ENCODE data around the gene MRPS5.
A peak's percentile ranks its signal among the peaks of the same experiment; 100 is the strongest.

The MRPS5 gene

GRCh38 chr2:95058989-95059641 is 62.5 kb downstream of the MRPS5 start:
- DNase-seq = no peak

- DNase-seq = no peak
These were observed 63.1 kb downstream of the MRPS5 start for GRCh38 chr2:95058466-95058988.

GRCh38 chr2:95057535-95058370 is 63.9 kb downstream of the MRPS5 start:
- DNase-seq = no peak

- no peak for DNase-seq
These were observed 64.8 kb downstream of the MRPS5 start for GRCh38 chr2:95056461-95057459.

- DNase-seq = no peak
These were observed 65.6 kb downstream of the MRPS5 start for GRCh38 chr2:95056044-95056443.

GRCh38 chr2:95055262-95055661 is 66.3 kb downstream of the MRPS5 start:
- DNase-seq = no peak

- DNase-seq = no peak
These were observed 67.6 kb downstream of the MRPS5 start for GRCh38 chr2:95054016-95054415.

GRCh38 chr2:95053543-95053942 is 68.1 kb downstream of the MRPS5 start:
- no peak for DNase-seq

GRCh38 chr2:95052804-95053479 is 68.7 kb downstream of the MRPS5 start:
- no peak for DNase-seq

- peak; percentile 28 for DNase-seq
These were observed 69.3 kb downstream of the MRPS5 start for GRCh38 chr2:95052307-95052706.

- DNase-seq = no peak
These were observed 70.0 kb downstream of the MRPS5 start for GRCh38 chr2:95051626-95052025.

- no peak for DNase-seq
These were observed 71.0 kb downstream of the MRPS5 start for GRCh38 chr2:95050385-95051300.

- no peak for DNase-seq
These were observed 71.6 kb downstream of the MRPS5 start for GRCh38 chr2:95049961-95050360.

GRCh38 chr2:95049683-95049955 is 72.0 kb downstream of the MRPS5 start:
- DNase-seq = no peak

GRCh38 chr2:95048825-95049682 is 72.6 kb downstream of the MRPS5 start:
- DNase-seq = no peak

- DNase-seq = peak; percentile 33
These were observed 73.7 kb downstream of the MRPS5 start for GRCh38 chr2:95047629-95048510.

- no peak for DNase-seq
These were observed 75.1 kb downstream of the MRPS5 start for GRCh38 chr2:95046371-95047112.

- no peak for DNase-seq
These were observed 77.0 kb downstream of the MRPS5 start for GRCh38 chr2:95044601-95045000.

Data from DMS79 (cell line).